Measurements from ENCODE around the gene POMC. TPM values are rescaled to one million over a fixed set of nuclear protein-coding genes. Genes with fewer than 3 reads are reported as not detected.

The POMC gene
- total and polyA plus RNA-seq, 12 donors = 0.75 to 115 (median 10.0) TPM

DNA sequence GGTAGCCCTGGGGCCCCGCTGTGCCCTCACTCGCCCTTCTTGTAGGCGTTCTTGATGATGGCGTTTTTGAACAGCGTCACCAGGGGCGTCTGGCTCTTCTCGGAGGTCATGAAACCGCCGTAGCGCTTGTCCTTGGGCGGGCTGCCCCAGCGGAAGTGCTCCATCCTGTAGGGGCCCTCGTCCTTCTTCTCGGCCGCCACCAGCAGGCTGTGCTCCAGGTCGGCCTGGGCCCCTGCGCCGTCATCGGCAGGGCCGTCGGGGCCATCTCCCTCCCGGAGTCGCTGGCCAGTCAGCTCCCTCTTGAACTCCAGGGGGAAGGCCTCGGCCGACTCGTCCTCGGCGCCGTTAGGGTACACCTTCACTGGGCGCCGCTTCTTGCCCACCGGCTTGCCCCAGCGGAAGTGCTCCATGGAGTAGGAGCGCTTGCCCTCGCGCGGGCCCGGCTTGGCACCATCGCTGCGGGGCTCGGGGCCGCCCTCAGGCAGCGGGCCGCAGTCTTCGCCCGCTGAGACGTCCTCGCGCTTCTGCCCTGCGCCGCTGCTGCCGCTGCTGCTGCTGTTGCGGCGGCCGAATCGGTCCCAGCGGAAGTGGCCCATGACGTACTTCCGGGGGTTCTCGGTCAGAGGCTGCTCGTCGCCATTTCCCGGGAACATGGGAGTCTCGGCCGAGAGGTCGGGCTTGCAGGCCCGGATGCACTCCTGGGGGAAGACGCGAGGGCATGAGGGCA is 7.2 kb downstream of the POMC start:
- H3K27ac ChIP-seq = peak overlapping the region in 2 of 5 donors; percentile 30 to 57
- H3K27me3 ChIP-seq = no peaks in the 10 kb centered on the region
- no peaks in the 10 kb centered on the region for H3K4me1 ChIP-seq (replicated peaks in 1 of 2)
- TF ChIP-seq, protein P1, sequence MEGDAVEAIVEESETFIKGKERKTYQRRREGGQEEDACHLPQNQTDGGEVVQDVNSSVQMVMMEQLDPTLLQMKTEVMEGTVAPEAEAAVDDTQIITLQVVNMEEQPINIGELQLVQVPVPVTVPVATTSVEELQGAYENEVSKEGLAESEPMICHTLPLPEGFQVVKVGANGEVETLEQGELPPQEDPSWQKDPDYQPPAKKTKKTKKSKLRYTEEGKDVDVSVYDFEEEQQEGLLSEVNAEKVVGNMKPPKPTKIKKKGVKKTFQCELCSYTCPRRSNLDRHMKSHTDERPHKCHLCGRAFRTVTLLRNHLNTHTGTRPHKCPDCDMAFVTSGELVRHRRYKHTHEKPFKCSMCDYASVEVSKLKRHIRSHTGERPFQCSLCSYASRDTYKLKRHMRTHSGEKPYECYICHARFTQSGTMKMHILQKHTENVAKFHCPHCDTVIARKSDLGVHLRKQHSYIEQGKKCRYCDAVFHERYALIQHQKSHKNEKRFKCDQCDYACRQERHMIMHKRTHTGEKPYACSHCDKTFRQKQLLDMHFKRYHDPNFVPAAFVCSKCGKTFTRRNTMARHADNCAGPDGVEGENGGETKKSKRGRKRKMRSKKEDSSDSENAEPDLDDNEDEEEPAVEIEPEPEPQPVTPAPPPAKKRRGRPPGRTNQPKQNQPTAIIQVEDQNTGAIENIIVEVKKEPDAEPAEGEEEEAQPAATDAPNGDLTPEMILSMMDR (IDR thresholded peaks at IDR 0.05) = no peak
- TF ChIP-seq POLR2A (IDR thresholded peaks at IDR 0.05) = no peak
- no peaks in the 10 kb centered on the region for H3K36me3 ChIP-seq (replicated peaks in 1 of 2)
- H3K9me3 ChIP-seq (replicated peaks in 1 of 3) = no peaks in the 10 kb centered on the region
- peak; percentile 46 to 86 (median 65) for DNase-seq
- intact Hi-C loops (cut with DNase I) = no loop called here
- whole genome bisulfite sequencing, 4 donors = 36 to 71% (median 44%) methylated on average over 26 to 69 of the region's 69 CpGs
- H3K4me3 ChIP-seq = peak overlapping the region in 3 of 4 donors; percentile 3 to 64 (median 47)

DNA sequence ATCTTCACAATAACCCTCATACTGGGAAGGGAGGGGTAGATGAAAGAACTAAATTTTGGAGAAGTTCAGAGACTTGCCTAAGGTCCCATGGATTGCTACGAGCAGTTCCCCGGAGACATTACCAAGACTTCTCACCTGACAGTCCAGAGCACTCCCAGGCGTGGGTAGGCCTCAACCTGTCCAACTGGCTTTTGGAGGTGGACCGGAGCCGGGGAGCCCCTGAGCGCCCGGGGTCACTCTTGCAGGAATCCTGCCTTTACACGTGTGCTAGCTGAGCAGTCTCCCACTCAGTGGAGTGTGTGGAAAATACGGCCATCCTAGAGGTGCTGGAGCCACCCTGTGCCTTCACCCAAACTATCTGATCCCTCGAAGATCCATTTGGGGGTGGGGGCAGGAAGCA is 8.0 kb downstream of the POMC start:
- H3K4me1 ChIP-seq (replicated peaks in 1 of 2) = no peaks in the 10 kb centered on the region
- no peak overlapping the region for H3K27ac ChIP-seq
- H3K9me3 ChIP-seq (replicated peaks in 1 of 3) = no peaks in the 10 kb centered on the region
- TF ChIP-seq, protein P1 (IDR thresholded peaks at IDR 0.05) = no peak
- no peak for TF ChIP-seq POLR2A (IDR thresholded peaks at IDR 0.05)
- H3K36me3 ChIP-seq (replicated peaks in 1 of 2) = no peaks in the 10 kb centered on the region
- intact Hi-C loops (cut with DNase I) = no loop called here
- no peak for DNase-seq
- H3K4me3 ChIP-seq = peak overlapping the region in 1 of 4 donors; percentile 47
- WGBS, 4 donors = 97 to 99% (median 98%) methylated on average over 8 to 10 of the region's 10 CpGs
- no peaks in the 10 kb centered on the region for H3K27me3 ChIP-seq

DNA sequence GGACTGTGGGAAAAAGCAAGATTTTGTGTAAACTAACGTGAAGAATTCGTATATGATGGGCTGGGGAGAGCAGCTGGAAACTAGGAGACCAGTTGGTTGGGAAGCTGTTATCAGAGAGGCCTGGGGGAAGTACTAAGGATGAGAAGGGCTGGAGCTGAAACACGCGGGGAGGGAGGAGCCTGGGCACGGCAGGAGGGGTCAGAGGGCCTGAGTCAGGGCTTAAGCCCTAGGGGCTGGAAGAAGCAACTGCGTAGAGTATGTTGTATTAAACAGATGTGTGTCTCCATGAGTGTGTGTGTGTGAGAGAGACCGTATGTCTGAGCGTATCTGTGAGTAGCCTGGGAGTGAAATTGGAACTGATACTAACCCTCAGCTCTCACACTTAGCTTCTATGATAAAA is 8.4 kb downstream of the POMC start:
- no peak for TF ChIP-seq POLR2A (IDR thresholded peaks at IDR 0.05)
- TF ChIP-seq, protein P1 (IDR thresholded peaks at IDR 0.05) = no peak
- Histone ChIP-seq H3K4me1 (replicated peaks in 1 of 2) (no peaks in the 10 kb centered on the region), H3K27me3 (no peaks in the 10 kb centered on the region), H3K36me3 (replicated peaks in 1 of 2) (no peaks in the 10 kb centered on the region), H3K9me3 (replicated peaks in 1 of 3) (no peaks in the 10 kb centered on the region), H3K4me3 (no peak overlapping the region), H3K27ac (no peak overlapping the region)
- intact Hi-C loops (cut with DNase I) = no loop called here
- no peak for DNase-seq
- 75 to 91% (median 81%) methylated on average over 8 of the region's 8 CpGs for WGBS, 4 donors

DNA sequence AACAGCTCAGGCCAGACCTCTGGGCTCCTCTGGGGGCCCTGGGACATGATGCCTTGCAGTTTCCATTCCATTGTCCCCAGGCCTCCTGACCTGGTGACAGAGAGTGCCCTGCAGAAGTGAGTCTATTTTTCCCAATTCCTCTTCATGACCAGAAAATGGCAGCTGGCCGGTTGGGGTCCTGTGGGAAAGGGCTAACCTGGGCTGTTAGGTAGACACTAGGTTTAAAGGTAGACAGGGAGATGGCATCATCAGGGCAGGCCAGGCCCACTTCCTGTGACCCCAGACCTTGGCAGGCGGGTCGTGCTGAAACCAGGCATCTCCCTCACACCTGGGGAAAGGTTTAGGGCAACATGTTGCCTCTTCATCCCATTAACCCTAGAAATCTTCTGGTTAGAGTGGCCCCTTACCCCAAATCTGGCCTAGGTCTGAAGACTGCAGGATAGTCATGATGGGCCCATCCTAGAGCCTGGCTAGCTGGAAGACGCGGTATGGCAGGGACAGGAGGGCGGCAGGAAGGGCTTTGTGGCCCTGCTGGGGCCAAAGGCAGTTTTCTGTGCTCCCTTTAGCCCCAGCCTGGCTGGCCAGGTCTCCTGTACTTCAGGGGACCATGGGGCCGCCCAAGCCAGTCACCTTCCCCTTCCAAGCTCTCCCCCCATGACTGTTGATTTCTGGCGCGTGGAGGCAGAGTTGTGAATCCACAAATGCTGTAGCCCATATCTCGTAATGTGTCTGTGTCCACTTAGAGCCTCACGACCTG is 10.1 kb downstream of the POMC start:
- Histone ChIP-seq H3K27ac (no peak overlapping the region), H3K4me1 (replicated peaks in 1 of 2) (no peaks in the 10 kb centered on the region), H3K27me3 (no peaks in the 10 kb centered on the region), H3K9me3 (replicated peaks in 1 of 3) (no peaks in the 10 kb centered on the region), H3K4me3 (no peak overlapping the region), H3K36me3 (replicated peaks in 1 of 2) (no peaks in the 10 kb centered on the region)
- TF ChIP-seq, protein P1 (IDR thresholded peaks at IDR 0.05) = no peak
- TF ChIP-seq POLR2A (IDR thresholded peaks at IDR 0.05) = no peak
- DNase-seq = no peak
- WGBS, 4 donors = 93 to 97% (median 94%) methylated on average over 9 to 11 of the region's 11 CpGs
- intact Hi-C loops (cut with DNase I) = no loop called here
